ENCODE results near the gene ALDH3A1.

ALDH3A1 gene

DNA sequence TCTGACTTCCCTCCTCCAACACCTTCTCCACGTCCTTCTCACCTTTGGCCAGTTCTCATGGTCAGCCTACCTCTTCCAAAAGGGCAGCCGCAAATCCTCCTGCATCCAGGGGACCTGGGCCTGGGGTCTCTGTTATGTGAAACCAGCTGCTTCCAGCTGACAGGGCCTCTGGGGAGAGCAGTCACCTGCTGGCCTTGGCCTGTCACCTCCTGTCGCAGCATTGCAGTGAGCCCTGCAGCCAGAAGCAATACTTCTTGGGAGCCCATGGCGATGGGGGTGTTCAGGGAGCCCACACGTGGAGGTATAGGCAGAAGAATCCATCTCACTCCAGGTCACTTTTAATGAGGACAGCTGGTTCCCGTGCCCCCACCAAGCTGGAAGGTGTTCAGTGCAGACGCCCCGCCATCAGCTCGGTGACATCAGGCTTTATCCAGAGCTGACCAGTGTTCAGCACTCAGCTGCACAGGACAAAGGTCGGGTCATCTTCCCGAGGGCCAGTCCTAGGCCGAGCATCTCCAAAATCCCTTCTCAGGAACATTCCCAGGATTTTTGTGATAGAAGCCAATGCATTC lies 30.0 kb downstream of the ALDH3A1 start:
- DNase-seq (ENCODE audit: low read depth) = no peak
- TF ChIP-seq, protein P1, sequence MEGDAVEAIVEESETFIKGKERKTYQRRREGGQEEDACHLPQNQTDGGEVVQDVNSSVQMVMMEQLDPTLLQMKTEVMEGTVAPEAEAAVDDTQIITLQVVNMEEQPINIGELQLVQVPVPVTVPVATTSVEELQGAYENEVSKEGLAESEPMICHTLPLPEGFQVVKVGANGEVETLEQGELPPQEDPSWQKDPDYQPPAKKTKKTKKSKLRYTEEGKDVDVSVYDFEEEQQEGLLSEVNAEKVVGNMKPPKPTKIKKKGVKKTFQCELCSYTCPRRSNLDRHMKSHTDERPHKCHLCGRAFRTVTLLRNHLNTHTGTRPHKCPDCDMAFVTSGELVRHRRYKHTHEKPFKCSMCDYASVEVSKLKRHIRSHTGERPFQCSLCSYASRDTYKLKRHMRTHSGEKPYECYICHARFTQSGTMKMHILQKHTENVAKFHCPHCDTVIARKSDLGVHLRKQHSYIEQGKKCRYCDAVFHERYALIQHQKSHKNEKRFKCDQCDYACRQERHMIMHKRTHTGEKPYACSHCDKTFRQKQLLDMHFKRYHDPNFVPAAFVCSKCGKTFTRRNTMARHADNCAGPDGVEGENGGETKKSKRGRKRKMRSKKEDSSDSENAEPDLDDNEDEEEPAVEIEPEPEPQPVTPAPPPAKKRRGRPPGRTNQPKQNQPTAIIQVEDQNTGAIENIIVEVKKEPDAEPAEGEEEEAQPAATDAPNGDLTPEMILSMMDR (conservative IDR thresholded peaks at IDR 0.05; ENCODE audit: low read length) = no peak
- no peak overlapping the region for H3K4me3 ChIP-seq (ENCODE audit: low read length)

DNA sequence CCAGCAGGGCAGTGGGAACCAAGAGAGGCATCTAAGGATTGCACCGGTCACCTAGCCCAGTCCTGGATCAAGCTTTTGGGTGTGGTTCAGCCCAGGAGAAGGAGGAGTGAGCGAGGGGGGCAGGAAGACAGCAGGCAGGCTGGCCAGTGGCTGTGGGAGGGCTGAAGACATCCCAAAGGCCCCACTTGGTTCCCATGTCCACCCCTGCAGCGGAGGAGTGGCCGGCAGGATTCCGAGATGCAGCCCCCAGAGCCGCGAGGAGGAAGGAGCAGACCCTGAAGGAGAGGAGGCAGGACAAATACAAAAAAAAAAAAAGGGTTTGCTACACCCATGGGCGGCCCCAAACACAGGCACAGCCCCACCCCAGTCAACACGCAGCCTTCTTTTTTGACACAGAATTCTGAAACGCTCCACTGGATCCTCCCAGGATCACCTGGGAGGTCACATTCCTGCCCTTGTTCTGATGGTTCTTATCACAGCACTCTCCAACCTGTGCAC lies 30.6 kb downstream of the ALDH3A1 start:
- no peak for DNase-seq (ENCODE audit: low read depth)
- TF ChIP-seq, protein P1 (conservative IDR thresholded peaks at IDR 0.05; ENCODE audit: low read length) = no peak
- H3K4me3 ChIP-seq (ENCODE audit: low read length) = no peak overlapping the region

DNA sequence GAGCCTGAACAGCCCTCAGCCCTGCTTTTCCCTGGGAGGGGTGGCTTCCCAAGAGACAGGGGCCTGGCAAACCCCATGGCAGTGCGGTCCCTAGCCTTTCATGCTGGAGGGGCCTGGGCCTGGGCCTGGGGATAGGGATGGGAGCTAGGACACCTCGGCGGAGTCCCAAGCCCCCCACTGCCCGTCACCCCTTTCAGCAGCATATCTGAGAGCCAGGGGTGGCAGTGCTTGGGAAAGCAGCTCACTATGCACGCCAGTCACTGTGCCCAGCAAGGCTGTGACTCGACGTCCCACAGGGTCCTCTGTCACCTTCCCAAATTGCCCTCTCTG lies 31.1 kb downstream of the ALDH3A1 start:
- H3K4me3 ChIP-seq (ENCODE audit: low read length) = no peak overlapping the region
- TF ChIP-seq, protein P1 (conservative IDR thresholded peaks at IDR 0.05; ENCODE audit: low read length) = no peak
- no peak for DNase-seq (ENCODE audit: low read depth)

DNA sequence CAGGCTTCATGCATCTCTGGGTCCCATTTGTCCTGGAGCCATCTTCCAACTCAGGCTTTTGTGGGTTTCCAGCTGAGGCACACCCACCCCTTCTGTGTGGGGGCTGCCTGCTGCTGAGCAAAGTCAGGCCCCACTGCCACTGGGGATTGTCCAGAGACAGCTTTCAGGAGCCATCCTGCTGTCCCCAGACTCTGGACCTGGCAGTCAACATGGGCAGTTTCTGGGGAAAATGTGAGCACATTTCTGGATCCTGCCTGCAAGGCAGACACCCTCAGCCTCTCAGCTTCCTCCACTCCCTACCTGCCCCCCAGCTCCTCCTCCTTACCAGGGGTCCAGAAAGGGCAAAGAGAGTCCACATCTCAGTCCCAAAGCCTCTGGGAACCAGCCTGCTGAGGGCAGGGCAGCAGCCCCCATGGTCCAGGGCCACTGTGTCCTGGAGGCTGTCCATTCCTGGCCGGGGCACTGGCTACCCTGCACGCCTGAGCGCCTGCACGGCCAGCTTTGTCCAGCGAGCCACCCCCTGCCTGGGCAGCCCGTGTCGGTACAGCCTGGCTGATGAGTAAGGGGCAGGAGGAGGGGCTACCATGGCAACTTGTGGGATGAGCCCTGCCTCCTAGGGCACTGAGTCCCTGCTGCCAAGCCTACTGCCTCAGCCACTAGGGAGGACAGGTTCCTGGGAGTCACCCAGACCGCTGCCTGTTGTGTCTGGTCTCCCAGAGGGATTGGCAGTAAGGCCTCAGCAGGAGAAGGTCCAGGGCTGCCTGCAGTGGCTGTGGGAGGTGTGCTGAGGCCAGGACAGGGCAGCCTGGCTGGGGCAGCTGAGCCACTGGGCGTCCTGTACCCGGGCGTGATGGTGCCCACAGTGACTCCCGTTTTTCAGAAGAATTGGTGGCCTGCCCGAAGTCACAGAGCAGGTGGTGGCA lies 31.7 kb downstream of the ALDH3A1 start, which contains the start of gene SLC47A2:
TSS of gene SLC47A2 (minus strand) at position 477 of the 923 bp plus-strand sequence. CDS start at position 448, 29 bp downstream.
- no peak for DNase-seq (ENCODE audit: low read depth)

DNA sequence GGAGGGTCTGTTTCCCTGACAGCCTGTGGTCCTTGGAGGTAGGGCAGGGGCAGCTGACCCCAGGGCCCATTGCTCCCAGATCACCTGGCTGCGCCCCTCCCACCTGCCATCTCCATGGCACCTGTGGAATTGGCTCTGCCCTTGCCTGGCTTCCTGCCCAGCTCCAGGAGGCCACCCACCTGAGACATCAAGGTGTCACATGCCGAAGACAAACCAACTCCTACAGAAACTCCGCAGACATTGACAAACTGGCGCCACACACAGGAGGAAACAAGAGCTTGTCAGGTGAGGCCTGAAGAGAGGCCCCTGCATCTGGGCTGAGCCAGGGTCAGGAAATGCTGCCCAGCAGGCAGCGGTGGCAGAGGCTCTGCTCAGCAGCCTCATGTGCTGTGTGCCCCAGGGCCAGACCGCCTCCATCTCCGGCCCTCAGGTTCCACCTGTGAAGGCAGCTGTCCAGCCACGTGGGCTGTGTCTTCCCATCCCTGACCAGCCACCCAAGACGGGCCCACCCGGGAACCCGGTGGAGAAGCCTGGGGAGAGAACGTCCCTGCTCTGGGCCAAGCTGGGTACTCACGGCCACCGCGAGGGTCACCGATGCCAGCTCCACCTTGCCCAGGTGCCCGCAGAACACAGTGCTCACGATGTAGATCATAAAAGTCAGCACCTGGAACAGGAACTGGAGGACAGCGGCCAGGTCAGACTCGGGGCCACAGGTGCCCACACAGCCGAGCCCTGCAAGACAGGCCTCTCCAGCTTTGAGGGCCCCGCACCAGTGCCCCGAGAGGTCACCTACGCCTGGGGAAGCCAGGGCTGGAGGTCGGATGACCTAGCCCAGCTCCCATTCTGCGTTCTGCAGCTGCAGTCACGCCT lies 33.3 kb downstream of the ALDH3A1 start:
- H3K4me3 ChIP-seq (ENCODE audit: low read length) = no peak overlapping the region
- DNase-seq (ENCODE audit: low read depth) = no peak
- TF ChIP-seq, protein P1 (conservative IDR thresholded peaks at IDR 0.05; ENCODE audit: low read length) = no peak

More for the DNA sequence above, 31.7 kb downstream of the ALDH3A1 start, which contains the start of gene SLC47A2:
- no peak within 1 kb of the TSS for H3K4me3 ChIP-seq (ENCODE audit: low read length)
- TF ChIP-seq, protein P1 (conservative IDR thresholded peaks at IDR 0.05; ENCODE audit: low read length) = no peak

DNA sequence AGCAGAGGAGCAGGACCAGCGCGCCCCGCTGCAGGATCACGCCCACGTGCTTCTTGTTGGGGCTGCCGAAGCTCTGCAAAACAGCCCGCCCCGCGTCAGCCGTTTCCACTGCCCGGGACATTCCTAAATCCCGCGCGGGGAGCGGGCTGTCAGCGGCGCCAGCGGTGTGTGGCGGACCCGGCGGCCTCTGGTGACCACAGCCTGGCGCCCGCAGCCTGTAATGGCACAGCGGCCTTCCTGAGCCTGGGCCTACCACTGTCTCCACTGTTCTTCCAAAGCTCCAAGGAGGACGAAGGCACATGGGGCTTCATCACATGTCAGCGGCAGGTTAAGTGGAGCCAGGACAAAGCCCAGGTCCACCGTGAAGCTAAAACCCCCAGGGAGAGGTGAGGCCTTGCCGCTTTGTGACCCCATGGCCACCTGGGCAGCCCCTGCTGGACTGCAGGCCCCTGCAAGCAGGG lies 34.2 kb downstream of the ALDH3A1 start:
- no peak overlapping the region for H3K4me3 ChIP-seq (ENCODE audit: low read length)

More for the DNA sequence above, 34.2 kb downstream of the ALDH3A1 start:
- DNase-seq (ENCODE audit: low read depth) = no peak
- TF ChIP-seq, protein P1 (conservative IDR thresholded peaks at IDR 0.05; ENCODE audit: low read length) = no peak

All from AG10803 (cell line).